ENCODE measurements around the gene FYB1.

DNA sequence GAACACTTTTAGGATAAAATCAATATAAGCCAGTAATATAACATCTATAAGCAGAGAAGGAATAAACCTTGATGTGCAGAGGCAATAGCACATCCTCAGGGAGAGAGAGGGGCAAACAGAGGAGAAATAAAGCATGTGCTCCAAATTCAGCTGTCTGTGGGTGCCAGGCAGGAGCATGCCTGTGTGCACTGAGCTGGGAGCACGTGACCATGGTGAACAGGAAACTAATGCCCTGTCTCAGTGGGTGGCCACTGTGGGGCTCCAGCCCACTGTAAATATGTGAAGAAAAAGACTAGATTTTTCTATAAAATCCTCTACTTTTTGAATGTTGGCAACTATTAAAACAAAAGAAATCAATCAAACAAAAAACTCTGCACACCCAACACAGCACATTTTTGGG, 55.3 kb downstream of the FYB1 start:
- TF ChIP-seq EGR1 (IDR thresholded peaks at IDR 0.05; ENCODE audit: low read depth), result no peak
- TF ChIP-seq, protein P1, sequence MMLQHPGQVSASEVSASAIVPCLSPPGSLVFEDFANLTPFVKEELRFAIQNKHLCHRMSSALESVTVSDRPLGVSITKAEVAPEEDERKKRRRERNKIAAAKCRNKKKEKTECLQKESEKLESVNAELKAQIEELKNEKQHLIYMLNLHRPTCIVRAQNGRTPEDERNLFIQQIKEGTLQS (IDR thresholded peaks at IDR 0.05), result no peak
- TF ChIP-seq, protein P2, sequence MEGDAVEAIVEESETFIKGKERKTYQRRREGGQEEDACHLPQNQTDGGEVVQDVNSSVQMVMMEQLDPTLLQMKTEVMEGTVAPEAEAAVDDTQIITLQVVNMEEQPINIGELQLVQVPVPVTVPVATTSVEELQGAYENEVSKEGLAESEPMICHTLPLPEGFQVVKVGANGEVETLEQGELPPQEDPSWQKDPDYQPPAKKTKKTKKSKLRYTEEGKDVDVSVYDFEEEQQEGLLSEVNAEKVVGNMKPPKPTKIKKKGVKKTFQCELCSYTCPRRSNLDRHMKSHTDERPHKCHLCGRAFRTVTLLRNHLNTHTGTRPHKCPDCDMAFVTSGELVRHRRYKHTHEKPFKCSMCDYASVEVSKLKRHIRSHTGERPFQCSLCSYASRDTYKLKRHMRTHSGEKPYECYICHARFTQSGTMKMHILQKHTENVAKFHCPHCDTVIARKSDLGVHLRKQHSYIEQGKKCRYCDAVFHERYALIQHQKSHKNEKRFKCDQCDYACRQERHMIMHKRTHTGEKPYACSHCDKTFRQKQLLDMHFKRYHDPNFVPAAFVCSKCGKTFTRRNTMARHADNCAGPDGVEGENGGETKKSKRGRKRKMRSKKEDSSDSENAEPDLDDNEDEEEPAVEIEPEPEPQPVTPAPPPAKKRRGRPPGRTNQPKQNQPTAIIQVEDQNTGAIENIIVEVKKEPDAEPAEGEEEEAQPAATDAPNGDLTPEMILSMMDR (IDR thresholded peaks at IDR 0.05 in 2 of 3, conservative IDR thresholded peaks at IDR 0.05 in 1 of 3; ENCODE audit: borderline replicate concordance in 1 of 3, insufficient read depth in 1 of 3, low read depth in 2 of 3, low read length in 2 of 3), result no peak
- TF ChIP-seq POLR2AphosphoS5 (IDR thresholded peaks at IDR 0.05; ENCODE audit: low read depth, low read length), result no peak
- TF ChIP-seq ZFX (IDR thresholded peaks at IDR 0.05), result no peak
- no peak for TF ChIP-seq POLR2A (IDR thresholded peaks at IDR 0.05; ENCODE audit: borderline replicate concordance, extremely low read depth, insufficient read depth, insufficient read length)
- no peak for TF ChIP-seq TCF7L2 (IDR thresholded peaks at IDR 0.05; ENCODE audit: borderline replicate concordance, extremely low read depth, insufficient read depth, insufficient read length)
- TF ChIP-seq, protein P3, sequence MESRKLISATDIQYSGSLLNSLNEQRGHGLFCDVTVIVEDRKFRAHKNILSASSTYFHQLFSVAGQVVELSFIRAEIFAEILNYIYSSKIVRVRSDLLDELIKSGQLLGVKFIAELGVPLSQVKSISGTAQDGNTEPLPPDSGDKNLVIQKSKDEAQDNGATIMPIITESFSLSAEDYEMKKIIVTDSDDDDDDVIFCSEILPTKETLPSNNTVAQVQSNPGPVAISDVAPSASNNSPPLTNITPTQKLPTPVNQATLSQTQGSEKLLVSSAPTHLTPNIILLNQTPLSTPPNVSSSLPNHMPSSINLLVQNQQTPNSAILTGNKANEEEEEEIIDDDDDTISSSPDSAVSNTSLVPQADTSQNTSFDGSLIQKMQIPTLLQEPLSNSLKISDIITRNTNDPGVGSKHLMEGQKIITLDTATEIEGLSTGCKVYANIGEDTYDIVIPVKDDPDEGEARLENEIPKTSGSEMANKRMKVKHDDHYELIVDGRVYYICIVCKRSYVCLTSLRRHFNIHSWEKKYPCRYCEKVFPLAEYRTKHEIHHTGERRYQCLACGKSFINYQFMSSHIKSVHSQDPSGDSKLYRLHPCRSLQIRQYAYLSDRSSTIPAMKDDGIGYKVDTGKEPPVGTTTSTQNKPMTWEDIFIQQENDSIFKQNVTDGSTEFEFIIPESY (IDR thresholded peaks at IDR 0.05; ENCODE audit: extremely low read depth, insufficient replicate concordance, low read length), result no peak
- no peak for TF ChIP-seq EZH2 (IDR thresholded peaks at IDR 0.05)

All from HCT116 (cell line).